SK-N-SH (cell line): Measurements from ENCODE around the gene ILK. TPM values are rescaled to one million over a fixed set of nuclear protein-coding genes. Genes with fewer than 3 reads are reported as not detected.

ENCODE experiments used
- CTCF ChIA-PET: fragments of 300-600, 350-600 bp; formaldehyde crosslinking; extraction: SDS; loops from one replicate; lab custom pipeline; 2021; lab: Yijun Ruan, JAX
- POLR2A ChIA-PET: fragments of 350-600 bp; sonication (Branson Sonifier 250); formaldehyde crosslinking; extraction: SDS; loops from one replicate; lab custom pipeline; 2020; ENCODE audit warnings: antibody characterized with exemption, inconsistent platforms; lab: Yijun Ruan, JAX
- DNase-seq: peaks from one replicate; pipeline ENCODE4 v3.0.0; 2012
- H2AFZ ChIP-seq: fragments of 200-600 bp; sonication (generic); 2 replicates; pipeline ENCODE4 v1.8.1; 2016; ENCODE audit warnings: antibody characterized with exemption, mild to moderate bottlenecking, low read depth
- H3F3A ChIP-seq: fragments of 200-600 bp; sonication (generic); replicated peaks from 2 replicates; pipeline ENCODE3; 2016; ENCODE audit warnings: antibody characterized with exemption, mild to moderate bottlenecking; ENCODE audit not compliant: insufficient read depth
- H3K27ac ChIP-seq, 2 experiments: fragments of 200-500 bp in 1 of 2; fragments of 200-600 bp in 1 of 2; sonication (Bioruptor generic) in 1 of 2; sonication (generic), shearing (Covaris generic) in 1 of 2; 2 replicates each; pipeline versions ENCODE4 v1.5.1 to v1.6.1; 2014 to 2016; ENCODE audit warnings: low read depth in 2 of 2, inconsistent platforms in 1 of 2, low read length in 1 of 2, mild to moderate bottlenecking in 1 of 2, mixed read lengths in 1 of 2
- H3K27me3 ChIP-seq: fragments of 200-600 bp; sonication (generic), shearing (Covaris generic); 2 replicates; pipeline ENCODE4 v1.6.1; 2016; ENCODE audit warnings: mixed run types; ENCODE audit not compliant: insufficient read depth
- H3K36me3 ChIP-seq, 2 experiments: fragments of 200-500 bp in 1 of 2; fragments of 200-600 bp in 1 of 2; sonication (Bioruptor generic) in 1 of 2; sonication (generic) in 1 of 2; replicated peaks in 1 of 2; 2 replicates each; pipeline versions ENCODE3 to v1.5.1; 2014 to 2016; ENCODE audit warnings: low read length in 1 of 2, mild to moderate bottlenecking in 1 of 2; ENCODE audit not compliant: insufficient read depth in 2 of 2, control insufficient read depth in 1 of 2
- H3K4me1 ChIP-seq, 2 experiments: fragments of 200-500 bp in 1 of 2; fragments of 200-600 bp in 1 of 2; sonication (Bioruptor generic) in 1 of 2; sonication (generic), shearing (Covaris generic) in 1 of 2; 2 replicates each; pipeline versions ENCODE4 v1.5.1 to v1.6.1; 2014 to 2016; ENCODE audit warnings: low read depth in 1 of 2, low read length in 1 of 2, mixed run types in 1 of 2; ENCODE audit not compliant: insufficient read depth in 2 of 2, control insufficient read depth in 1 of 2
- H3K4me2 ChIP-seq: fragments of 200-600 bp; sonication (generic), shearing (Covaris generic); 2 replicates; pipeline ENCODE4 v1.6.1; 2017; ENCODE audit warnings: mixed run types
- H3K4me3 ChIP-seq, 2 experiments: fragments of 200-500 bp in 1 of 2; fragments of 200-600 bp in 1 of 2; sonication (Bioruptor generic) in 1 of 2; sonication (generic), shearing (Covaris generic) in 1 of 2; 2 replicates each; pipeline versions ENCODE4 v1.5.1 to v1.8.1; 2014 to 2016; ENCODE audit warnings: low read depth in 2 of 2, inconsistent platforms in 1 of 2, low read length in 1 of 2, mild to moderate bottlenecking in 1 of 2, mixed read lengths in 1 of 2, moderate library complexity in 1 of 2
- H3K79me2 ChIP-seq: fragments of 200-600 bp; sonication (generic); 2 replicates; pipeline ENCODE4 v1.8.1; 2017; ENCODE audit warnings: mild to moderate bottlenecking; ENCODE audit not compliant: insufficient read depth
- H3K9ac ChIP-seq: fragments of 200-600 bp; sonication (generic); 2 replicates; pipeline ENCODE4 v1.6.1; 2017; ENCODE audit warnings: mixed run types
- H3K9me2 ChIP-seq: fragments of 200-600 bp; sonication (generic); 2 replicates; pipeline ENCODE4 v1.6.1; 2017; ENCODE audit warnings: mixed run types
- H3K9me3 ChIP-seq: fragments of 200-600 bp; sonication (generic); 2 replicates; pipeline ENCODE4 v1.6.1; 2017; ENCODE audit warnings: mixed run types, mild to moderate bottlenecking, moderate library complexity
- H4K20me1 ChIP-seq: fragments of 200-600 bp; sonication (generic); 2 replicates; pipeline ENCODE4 v1.6.1; 2017; ENCODE audit warnings: mild to moderate bottlenecking, mixed run types; ENCODE audit not compliant: insufficient read depth
- ELF1 ChIP-seq: IDR thresholded peaks from 2 replicates; pipeline ENCODE4 v1.4.0; 2012
- EP300 ChIP-seq, 2 experiments: IDR thresholded peaks; 2 replicates each; pipeline versions ENCODE4 v1.4.0 to v1.6.1; 2012; ENCODE audit warnings: borderline replicate concordance in 1 of 2, low read depth in 1 of 2, low read length in 1 of 2
- FOSL2 ChIP-seq: IDR thresholded peaks from 2 replicates; pipeline ENCODE4 v1.4.0; 2012; ENCODE audit warnings: low read depth, mild to moderate bottlenecking, moderate library complexity, borderline replicate concordance
- GABPA ChIP-seq: IDR thresholded peaks from 2 replicates; pipeline ENCODE4 v1.4.0; 2012; ENCODE audit warnings: low read depth, mild to moderate bottlenecking
- RCOR1 ChIP-seq: fragments of 150-350 bp; IDR thresholded peaks from 2 replicates; pipeline ENCODE4 v1.6.1; 2017; ENCODE audit warnings: antibody characterized with exemption, low read length
- RFX5 ChIP-seq: IDR thresholded peaks from 2 replicates; pipeline ENCODE4 v1.6.1; 2012; ENCODE audit warnings: mild to moderate bottlenecking, improper control_type of control experiment, low read length
- SIN3A ChIP-seq: IDR thresholded peaks from 2 replicates; pipeline ENCODE4 v1.6.1; 2012; ENCODE audit warnings: low read depth, mild to moderate bottlenecking, low read length, moderate library complexity, borderline replicate concordance
- TAF1 ChIP-seq: IDR thresholded peaks from 2 replicates; pipeline ENCODE4 v1.6.1; 2012; ENCODE audit warnings: low read depth, mild to moderate bottlenecking, low read length, moderate library complexity, borderline replicate concordance
- TEAD4 ChIP-seq: IDR thresholded peaks from 2 replicates; pipeline ENCODE4 v1.4.0; 2012; ENCODE audit warnings: mild to moderate bottlenecking, borderline replicate concordance; ENCODE audit not compliant: insufficient read depth
- ZBTB33 ChIP-seq: IDR thresholded peaks from 2 replicates; pipeline ENCODE4 v1.4.0; 2012; ENCODE audit warnings: low read depth, borderline replicate concordance
- WGBS: methylation state at CpG from one replicate; pipeline ENCODE4 v1.1.6; 2017; ENCODE audit warnings: low lambda C conversion rate; 5-methylcytosine and 5-hydroxymethylcytosine counted together
- polyA plus RNA-seq, 3 experiments: library from polyadenylated mRNA; depleted of rRNA; stranded (reverse); fragments of >200 nt; gene quantifications; 2 replicates each; pipeline ENCODE4 v1.2.3, GENCODE V29; 2012
- TF ChIP-seq, protein P1 (sequence below): IDR thresholded peaks from 2 replicates; pipeline ENCODE4 v1.6.1; 2012; ENCODE audit warnings: mild to moderate bottlenecking, low read depth, low read length, moderate library complexity
- TF ChIP-seq, protein P2 (sequence below): fragments of 150-350 bp; IDR thresholded peaks from 2 replicates; pipeline ENCODE4 v1.6.1; 2016; ENCODE audit warnings: mild to moderate bottlenecking, low read depth, low read length

The ILK gene
- polyA plus RNA-seq, 1 of the 3 experiments (the other 2 are of a cell fraction), result 241 TPM

DNA sequence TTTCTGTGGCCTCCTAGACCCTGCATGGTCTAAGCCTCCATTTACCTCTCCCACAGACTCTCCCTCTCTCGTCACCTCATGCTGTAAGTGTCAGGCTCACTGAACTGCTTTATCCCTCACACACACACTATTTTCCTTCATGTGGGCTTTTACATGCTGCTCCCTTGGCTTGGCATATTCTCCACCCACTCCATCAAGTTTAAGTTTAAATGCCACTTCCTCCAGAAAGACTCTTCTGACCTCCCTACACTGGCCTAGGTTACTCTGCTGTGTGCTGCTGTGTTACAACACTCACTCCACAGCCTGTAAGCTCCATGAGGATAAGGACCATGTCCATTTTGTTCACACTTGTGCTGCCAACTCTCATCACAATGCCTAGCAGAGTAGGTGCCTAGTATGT, 49.5 kb downstream of the ILK start:
- H3K9ac ChIP-seq, result no peak overlapping the region
- ChIA-PET POLR2A (no interaction called here), CTCF (interaction anchor here (1.5 to 1.9 kb wide), 2 partner anchors 30 to 40 kb away, joined by 4 to 5 read pairs; partner anchors contain the start of gene MRPL17)
- H3K36me3 ChIP-seq, result no peaks in the 10 kb centered on the region
- H3K27me3 ChIP-seq, result no peaks in the 10 kb centered on the region
- no peak overlapping the region for H2AFZ ChIP-seq
- no peak for DNase-seq
- H3K27ac ChIP-seq, result no peak overlapping the region; a peak in 1 of 4 replicates
- H3K4me1 ChIP-seq, result peaks cover 0 to 38% of the 10 kb centered on the region in 2 experiments; a peak in 1 of 4 replicates
- no peaks in the 10 kb centered on the region for H4K20me1 ChIP-seq
- H3K79me2 ChIP-seq, result no peaks in the 10 kb centered on the region
- no peak overlapping the region for H3K4me3 ChIP-seq
- no peaks in the 10 kb centered on the region for H3K9me3 ChIP-seq
- 95% methylated on average over 1 of the region's 1 CpG for WGBS
- H3K4me2 ChIP-seq, result no peak overlapping the region
- no peaks in the 10 kb centered on the region for H3K9me2 ChIP-seq
- H3F3A ChIP-seq, result peaks cover 4% of the 10 kb centered on the region
- TF ChIP-seq ZBTB33 (no peak), RCOR1 (no peak), ELF1 (no peak), EP300 (IDR thresholded peaks at IDR 0.05; ENCODE audit: borderline replicate concordance in 1 of 2, low read depth in 1 of 2, low read length in 1 of 2) (no peak), TAF1 (no peak), FOSL2 (no peak), SIN3A (no peak), RFX5 (no peak), GABPA (no peak), TEAD4 (no peak)
- TF ChIP-seq, protein P1, sequence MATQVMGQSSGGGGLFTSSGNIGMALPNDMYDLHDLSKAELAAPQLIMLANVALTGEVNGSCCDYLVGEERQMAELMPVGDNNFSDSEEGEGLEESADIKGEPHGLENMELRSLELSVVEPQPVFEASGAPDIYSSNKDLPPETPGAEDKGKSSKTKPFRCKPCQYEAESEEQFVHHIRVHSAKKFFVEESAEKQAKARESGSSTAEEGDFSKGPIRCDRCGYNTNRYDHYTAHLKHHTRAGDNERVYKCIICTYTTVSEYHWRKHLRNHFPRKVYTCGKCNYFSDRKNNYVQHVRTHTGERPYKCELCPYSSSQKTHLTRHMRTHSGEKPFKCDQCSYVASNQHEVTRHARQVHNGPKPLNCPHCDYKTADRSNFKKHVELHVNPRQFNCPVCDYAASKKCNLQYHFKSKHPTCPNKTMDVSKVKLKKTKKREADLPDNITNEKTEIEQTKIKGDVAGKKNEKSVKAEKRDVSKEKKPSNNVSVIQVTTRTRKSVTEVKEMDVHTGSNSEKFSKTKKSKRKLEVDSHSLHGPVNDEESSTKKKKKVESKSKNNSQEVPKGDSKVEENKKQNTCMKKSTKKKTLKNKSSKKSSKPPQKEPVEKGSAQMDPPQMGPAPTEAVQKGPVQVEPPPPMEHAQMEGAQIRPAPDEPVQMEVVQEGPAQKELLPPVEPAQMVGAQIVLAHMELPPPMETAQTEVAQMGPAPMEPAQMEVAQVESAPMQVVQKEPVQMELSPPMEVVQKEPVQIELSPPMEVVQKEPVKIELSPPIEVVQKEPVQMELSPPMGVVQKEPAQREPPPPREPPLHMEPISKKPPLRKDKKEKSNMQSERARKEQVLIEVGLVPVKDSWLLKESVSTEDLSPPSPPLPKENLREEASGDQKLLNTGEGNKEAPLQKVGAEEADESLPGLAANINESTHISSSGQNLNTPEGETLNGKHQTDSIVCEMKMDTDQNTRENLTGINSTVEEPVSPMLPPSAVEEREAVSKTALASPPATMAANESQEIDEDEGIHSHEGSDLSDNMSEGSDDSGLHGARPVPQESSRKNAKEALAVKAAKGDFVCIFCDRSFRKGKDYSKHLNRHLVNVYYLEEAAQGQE, result no peak
- TF ChIP-seq, protein P2, sequence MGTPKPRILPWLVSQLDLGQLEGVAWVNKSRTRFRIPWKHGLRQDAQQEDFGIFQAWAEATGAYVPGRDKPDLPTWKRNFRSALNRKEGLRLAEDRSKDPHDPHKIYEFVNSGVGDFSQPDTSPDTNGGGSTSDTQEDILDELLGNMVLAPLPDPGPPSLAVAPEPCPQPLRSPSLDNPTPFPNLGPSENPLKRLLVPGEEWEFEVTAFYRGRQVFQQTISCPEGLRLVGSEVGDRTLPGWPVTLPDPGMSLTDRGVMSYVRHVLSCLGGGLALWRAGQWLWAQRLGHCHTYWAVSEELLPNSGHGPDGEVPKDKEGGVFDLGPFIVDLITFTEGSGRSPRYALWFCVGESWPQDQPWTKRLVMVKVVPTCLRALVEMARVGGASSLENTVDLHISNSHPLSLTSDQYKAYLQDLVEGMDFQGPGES, result no peak
- TF ChIP-seq, all 33 proteins: peak for 0
